ENCODE results near the gene PHF12.

DNA sequence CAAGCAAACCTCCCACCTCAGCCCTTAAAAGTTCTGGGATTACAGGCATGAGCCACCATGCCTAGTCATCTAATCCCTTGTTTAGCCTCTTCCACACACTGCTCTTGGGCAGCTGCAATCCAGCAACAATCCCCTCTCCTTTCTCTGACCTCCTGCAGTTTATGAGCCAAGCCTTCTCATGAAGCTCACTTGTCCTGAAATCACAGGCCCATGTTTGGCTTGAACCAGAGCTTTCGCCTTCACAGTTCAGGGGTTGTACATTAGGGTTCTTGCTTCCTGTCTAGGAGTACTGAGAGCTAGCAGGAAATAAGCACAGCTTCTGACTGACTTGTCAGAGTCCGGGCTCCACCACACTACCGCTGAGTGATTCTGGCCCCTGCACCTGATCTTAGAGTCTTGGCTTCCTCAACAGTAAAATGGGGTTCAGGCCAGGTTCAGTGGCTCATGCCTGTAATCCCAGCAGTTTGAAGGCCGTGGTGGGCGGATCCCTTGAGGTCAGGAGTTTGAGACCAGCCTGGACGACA, 80.2 kb downstream of the PHF12 start:
- TF ChIP-seq, protein P1, sequence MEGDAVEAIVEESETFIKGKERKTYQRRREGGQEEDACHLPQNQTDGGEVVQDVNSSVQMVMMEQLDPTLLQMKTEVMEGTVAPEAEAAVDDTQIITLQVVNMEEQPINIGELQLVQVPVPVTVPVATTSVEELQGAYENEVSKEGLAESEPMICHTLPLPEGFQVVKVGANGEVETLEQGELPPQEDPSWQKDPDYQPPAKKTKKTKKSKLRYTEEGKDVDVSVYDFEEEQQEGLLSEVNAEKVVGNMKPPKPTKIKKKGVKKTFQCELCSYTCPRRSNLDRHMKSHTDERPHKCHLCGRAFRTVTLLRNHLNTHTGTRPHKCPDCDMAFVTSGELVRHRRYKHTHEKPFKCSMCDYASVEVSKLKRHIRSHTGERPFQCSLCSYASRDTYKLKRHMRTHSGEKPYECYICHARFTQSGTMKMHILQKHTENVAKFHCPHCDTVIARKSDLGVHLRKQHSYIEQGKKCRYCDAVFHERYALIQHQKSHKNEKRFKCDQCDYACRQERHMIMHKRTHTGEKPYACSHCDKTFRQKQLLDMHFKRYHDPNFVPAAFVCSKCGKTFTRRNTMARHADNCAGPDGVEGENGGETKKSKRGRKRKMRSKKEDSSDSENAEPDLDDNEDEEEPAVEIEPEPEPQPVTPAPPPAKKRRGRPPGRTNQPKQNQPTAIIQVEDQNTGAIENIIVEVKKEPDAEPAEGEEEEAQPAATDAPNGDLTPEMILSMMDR (IDR thresholded peaks at IDR 0.05): no peak
- TF ChIP-seq EP300 (IDR thresholded peaks at IDR 0.05): no peak
- TF ChIP-seq POLR2AphosphoS5 (IDR thresholded peaks at IDR 0.05): no peak
- TF ChIP-seq POLR2A (IDR thresholded peaks at IDR 0.05): no peak
